ENCODE measurements around the gene EXOC4. TPM values are rescaled to one million over a fixed set of nuclear protein-coding genes. Genes with fewer than 3 reads are reported as not detected.

Gene EXOC4
- total and polyA plus RNA-seq, 2 of the 8 experiments (the other 6 are each of a cell fraction or from before 2014, with no cell fraction given) = 27.0 to 67.3 TPM

- TF ChIP-seq HDAC6 (IDR thresholded peaks at IDR 0.05; ENCODE audit: low read depth, low read length) = no peak
- TF ChIP-seq, protein P1, sequence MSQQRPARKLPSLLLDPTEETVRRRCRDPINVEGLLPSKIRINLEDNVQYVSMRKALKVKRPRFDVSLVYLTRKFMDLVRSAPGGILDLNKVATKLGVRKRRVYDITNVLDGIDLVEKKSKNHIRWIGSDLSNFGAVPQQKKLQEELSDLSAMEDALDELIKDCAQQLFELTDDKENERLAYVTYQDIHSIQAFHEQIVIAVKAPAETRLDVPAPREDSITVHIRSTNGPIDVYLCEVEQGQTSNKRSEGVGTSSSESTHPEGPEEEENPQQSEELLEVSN (IDR thresholded peaks at IDR 0.05) = no peak
- TF ChIP-seq SP1 (IDR thresholded peaks at IDR 0.05; ENCODE audit: low read depth, low read length) = no peak
- TF ChIP-seq MAFK (IDR thresholded peaks at IDR 0.05; ENCODE audit: low read depth, low read length) = no peak
- TF ChIP-seq TAF1 (IDR thresholded peaks at IDR 0.05; ENCODE audit: low read depth, low read length) = no peak
Observed at GRCh38 chr7:133650069-133650468, 397.2 kb downstream of the EXOC4 start (continued).
